ENCODE measurements around the gene NTF3. TPM values are rescaled to one million over a fixed set of nuclear protein-coding genes. Genes with fewer than 3 reads are reported as not detected.
A peak's percentile ranks its signal among the peaks of the same experiment; 100 is the strongest.

NTF3 gene
- polyA plus RNA-seq (2012; rRNA removed), result not detected in 2 replicates
- not detected in 2 replicates for polyA plus RNA-seq (2012; cell fraction: cytosol; rRNA removed)
- 0.09 TPM in 1 of 2 replicates, not detected in the other for polyA plus RNA-seq (2012; cell fraction: nucleus; rRNA removed)

GRCh38 chr12:5432011-5432400 is at the start of gene NTF3:
Gene NTF3, plus strand, starts transcription at chr12:5432108. Its CDS starts 217 bp downstream, at chr12:5432325.
- Histone ChIP-seq H3K4me3 (ENCODE audit: low read depth in 2 of 2, low read length in 1 of 2) (peak within 1 kb of the TSS; percentile 21 to 39; a peak in 2 of 4 replicates), H3K9me3 (no peaks in the 10 kb centered on the region), H2AFZ (ENCODE audit: low read depth) (no peak within 1 kb of the TSS), H3K4me1 (ENCODE audit: control insufficient read depth in 1 of 2, insufficient read depth in 2 of 2, low read depth in 1 of 2, low read length in 1 of 2) (peaks cover 0 to 3% of the 10 kb centered on the region in 2 experiments; a peak in 1 of 4 replicates), H3K27me3 (ENCODE audit: insufficient read depth) (peaks cover 93% of the 10 kb centered on the region), H3K79me2 (ENCODE audit: insufficient read depth) (no peaks in the 10 kb centered on the region), H3K4me2 (peak within 1 kb of the TSS; percentile 82), H3F3A (replicated peaks; ENCODE audit: insufficient read depth) (no peaks in the 10 kb centered on the region), H3K36me3 (replicated peaks in 1 of 2; ENCODE audit: control insufficient read depth in 1 of 2, insufficient read depth in 2 of 2, low read length in 1 of 2) (no peaks in the 10 kb centered on the region), H3K9ac (no peak within 1 kb of the TSS), H4K20me1 (ENCODE audit: insufficient read depth) (no peaks in the 10 kb centered on the region), H3K27ac (ENCODE audit: low read depth in 2 of 2, low read length in 1 of 2) (no peak within 1 kb of the TSS), H3K9me2 (no peaks in the 10 kb centered on the region)
- 9% methylated on average over 29 of the region's 34 CpGs for WGBS (ENCODE audit: low lambda C conversion rate)
- DNase-seq, result peak; percentile 73
- ChIA-PET POLR2A (no interaction called here), CTCF (interaction anchor here (0.8 to 2.1 kb wide), 7 partner anchors 10 to 577 kb away, joined by 3 to 6 read pairs (median 3); no protein-coding TSS in a partner anchor)
- TF ChIP-seq MEF2A (IDR thresholded peaks at IDR 0.05; ENCODE audit: borderline replicate concordance, low read depth) (no peak), SMC3 (IDR thresholded peaks at IDR 0.05; ENCODE audit: low read depth, low read length) (no peak), RCOR1 (IDR thresholded peaks at IDR 0.05; ENCODE audit: low read length) (no peak), FOXM1 (IDR thresholded peaks at IDR 0.05; ENCODE audit: low read depth) (no peak), CHD2 (IDR thresholded peaks at IDR 0.05; ENCODE audit: low read length, partially characterized antibody) (no peak), GABPA (IDR thresholded peaks at IDR 0.05; ENCODE audit: low read depth) (no peak), PBX3 (IDR thresholded peaks at IDR 0.05) (no peak), ELF1 (IDR thresholded peaks at IDR 0.05) (no peak), JUND (IDR thresholded peaks at IDR 0.05) (no peak), TAF1 (IDR thresholded peaks at IDR 0.05; ENCODE audit: borderline replicate concordance, low read depth, low read length) (no peak), TCF12 (IDR thresholded peaks at IDR 0.05) (no peak), NRF1 (IDR thresholded peaks at IDR 0.05; ENCODE audit: low read depth, low read length) (no peak)

- H3F3A ChIP-seq (replicated peaks; ENCODE audit: insufficient read depth), result no peaks in the 10 kb centered on the region
- no peak overlapping the region for H2AFZ ChIP-seq (ENCODE audit: low read depth)
- H3K4me3 ChIP-seq (ENCODE audit: low read depth in 2 of 2, low read length in 1 of 2), result no peak overlapping the region
- no peaks in the 10 kb centered on the region for H3K79me2 ChIP-seq (ENCODE audit: insufficient read depth)
- no peak overlapping the region for H3K27ac ChIP-seq (ENCODE audit: low read depth in 2 of 2, low read length in 1 of 2)
- H3K4me1 ChIP-seq (ENCODE audit: control insufficient read depth in 1 of 2, insufficient read depth in 2 of 2, low read depth in 1 of 2, low read length in 1 of 2), result no peaks in the 10 kb centered on the region; a peak in 2 of 4 replicates
- 67% methylated on average over 4 of the region's 4 CpGs for WGBS (ENCODE audit: low lambda C conversion rate)
- H3K9me3 ChIP-seq, result no peaks in the 10 kb centered on the region
- no peaks in the 10 kb centered on the region for H3K27me3 ChIP-seq (ENCODE audit: insufficient read depth)
- POLR2A ChIA-PET, result no interaction called here
- no peaks in the 10 kb centered on the region for H4K20me1 ChIP-seq (ENCODE audit: insufficient read depth)
- H3K36me3 ChIP-seq (replicated peaks in 1 of 2; ENCODE audit: control insufficient read depth in 1 of 2, insufficient read depth in 2 of 2, low read length in 1 of 2), result no peaks in the 10 kb centered on the region
- no peak overlapping the region for H3K9ac ChIP-seq
- DNase-seq, result no peak
- TF ChIP-seq CHD2 (IDR thresholded peaks at IDR 0.05; ENCODE audit: low read length, partially characterized antibody) (no peak), USF2 (IDR thresholded peaks at IDR 0.05; ENCODE audit: borderline replicate concordance, low read depth, low read length) (no peak), TCF12 (IDR thresholded peaks at IDR 0.05) (no peak), CTCF (IDR thresholded peaks at IDR 0.05) (no peak), RFX5 (IDR thresholded peaks at IDR 0.05; ENCODE audit: low read length) (no peak), SMC3 (IDR thresholded peaks at IDR 0.05; ENCODE audit: low read depth, low read length) (no peak)
- no peak overlapping the region for H3K4me2 ChIP-seq
- CTCF ChIA-PET, result no interaction called here
- no peaks in the 10 kb centered on the region for H3K9me2 ChIP-seq
Observed at GRCh38 chr12:5384015-5384414, 47.9 kb upstream of the NTF3 start.
